AG09309 (cell line): ENCODE results near the gene MIDN.
A peak's percentile ranks its signal among the peaks of the same experiment; 100 is the strongest.

Experiments
- DNase-seq: peaks from one replicate; pipeline ENCODE4 v3.0.0-alpha.2; 2010; ENCODE audit warnings: low read depth
- H3K4me3 ChIP-seq: 2 replicates; pipeline ENCODE4 v1.5.1; 2011; ENCODE audit warnings: mild to moderate bottlenecking, low read depth, low read length, moderate library complexity; ENCODE audit not compliant: control insufficient read depth
- CTCF ChIP-seq: IDR thresholded peaks from 2 replicates; pipeline ENCODE4 v1.5.1; 2011; ENCODE audit warnings: mild to moderate bottlenecking, low read depth, low read length, inconsistent platforms; ENCODE audit not compliant: insufficient read depth, control insufficient read depth; ENCODE audit errors: missing control alignments

The MIDN gene

GRCh38 chr19:1217366-1217765 lies 31.0 kb upstream of the MIDN start:
- H3K4me3 ChIP-seq = no peak overlapping the region
- no peak for TF ChIP-seq CTCF
- no peak for DNase-seq

- no peak for TF ChIP-seq CTCF
- no peak overlapping the region for H3K4me3 ChIP-seq
- no peak for DNase-seq
Observed at GRCh38 chr19:1218751-1219567, 29.4 kb upstream of the MIDN start.

- H3K4me3 ChIP-seq = no peak overlapping the region
- TF ChIP-seq CTCF = no peak
- DNase-seq = no peak
Observed at GRCh38 chr19:1219786-1220476, 28.5 kb upstream of the MIDN start.

- no peak overlapping the region for H3K4me3 ChIP-seq
- no peak for DNase-seq
- TF ChIP-seq CTCF = peak; percentile 32
Observed at GRCh38 chr19:1220477-1220930, 27.9 kb upstream of the MIDN start.

GRCh38 chr19:1220976-1221903 lies 27.1 kb upstream of the MIDN start:
- peak; percentile 60 for TF ChIP-seq CTCF
- DNase-seq = no peak

GRCh38 chr19:1221904-1222255 lies 26.5 kb upstream of the MIDN start:
- no peak for TF ChIP-seq CTCF
- H3K4me3 ChIP-seq = no peak overlapping the region
- no peak for DNase-seq

More at GRCh38 chr19:1220976-1221903, 27.1 kb upstream of the MIDN start:
- H3K4me3 ChIP-seq = no peak overlapping the region
